Peyer's patch (tissue), 4 donors: Measurements from ENCODE around the gene SKAP1.

ENCODE experiments used
- POLR2A ChIP-seq, 2 donors: fragments of 450-650 bp; IDR thresholded peaks; one replicate each; pipeline ENCODE4 v1.5.1; 2017; ENCODE audit warnings: antibody characterized with exemption in 2 of 2, mild to moderate bottlenecking in 2 of 2, moderate library complexity in 2 of 2
- TF ChIP-seq, protein P1 (sequence below), 6 experiments: fragments of 450-650 bp in 4 of 6; fragments of 200-600 bp in 2 of 6; sonication (generic) in 1 of 6; IDR thresholded peaks; one replicate each; pipeline ENCODE4 v1.5.1; 2017 to 2019; ENCODE audit warnings: antibody characterized with exemption in 6 of 6, mild to moderate bottlenecking in 3 of 6, moderate library complexity in 1 of 6

GRCh38 chr17:48155889-48156611 is 274.0 kb downstream of the SKAP1 start:
- TF ChIP-seq, protein P1, sequence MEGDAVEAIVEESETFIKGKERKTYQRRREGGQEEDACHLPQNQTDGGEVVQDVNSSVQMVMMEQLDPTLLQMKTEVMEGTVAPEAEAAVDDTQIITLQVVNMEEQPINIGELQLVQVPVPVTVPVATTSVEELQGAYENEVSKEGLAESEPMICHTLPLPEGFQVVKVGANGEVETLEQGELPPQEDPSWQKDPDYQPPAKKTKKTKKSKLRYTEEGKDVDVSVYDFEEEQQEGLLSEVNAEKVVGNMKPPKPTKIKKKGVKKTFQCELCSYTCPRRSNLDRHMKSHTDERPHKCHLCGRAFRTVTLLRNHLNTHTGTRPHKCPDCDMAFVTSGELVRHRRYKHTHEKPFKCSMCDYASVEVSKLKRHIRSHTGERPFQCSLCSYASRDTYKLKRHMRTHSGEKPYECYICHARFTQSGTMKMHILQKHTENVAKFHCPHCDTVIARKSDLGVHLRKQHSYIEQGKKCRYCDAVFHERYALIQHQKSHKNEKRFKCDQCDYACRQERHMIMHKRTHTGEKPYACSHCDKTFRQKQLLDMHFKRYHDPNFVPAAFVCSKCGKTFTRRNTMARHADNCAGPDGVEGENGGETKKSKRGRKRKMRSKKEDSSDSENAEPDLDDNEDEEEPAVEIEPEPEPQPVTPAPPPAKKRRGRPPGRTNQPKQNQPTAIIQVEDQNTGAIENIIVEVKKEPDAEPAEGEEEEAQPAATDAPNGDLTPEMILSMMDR (IDR thresholded peaks at IDR 0.05), result no peak
- no peak for TF ChIP-seq POLR2A (IDR thresholded peaks at IDR 0.05)
